ENCODE measurements around the gene TNRC6B.
"Not testable (repeated sequence)": the region's sequence is repeated elsewhere in the genome, so short reads cannot be mapped to it uniquely, and the experiment has no call there.

TNRC6B gene

GRCh38 chr22:40181323-40181722, 3.6 kb downstream of the TNRC6B start:
- no peak for DNase-seq (ENCODE audit: low read depth in 2 of 2)

GRCh38 chr22:40182231-40182835, 4.6 kb downstream of the TNRC6B start:
- DNase-seq (ENCODE audit: low read depth in 2 of 2): no peak

DNA sequence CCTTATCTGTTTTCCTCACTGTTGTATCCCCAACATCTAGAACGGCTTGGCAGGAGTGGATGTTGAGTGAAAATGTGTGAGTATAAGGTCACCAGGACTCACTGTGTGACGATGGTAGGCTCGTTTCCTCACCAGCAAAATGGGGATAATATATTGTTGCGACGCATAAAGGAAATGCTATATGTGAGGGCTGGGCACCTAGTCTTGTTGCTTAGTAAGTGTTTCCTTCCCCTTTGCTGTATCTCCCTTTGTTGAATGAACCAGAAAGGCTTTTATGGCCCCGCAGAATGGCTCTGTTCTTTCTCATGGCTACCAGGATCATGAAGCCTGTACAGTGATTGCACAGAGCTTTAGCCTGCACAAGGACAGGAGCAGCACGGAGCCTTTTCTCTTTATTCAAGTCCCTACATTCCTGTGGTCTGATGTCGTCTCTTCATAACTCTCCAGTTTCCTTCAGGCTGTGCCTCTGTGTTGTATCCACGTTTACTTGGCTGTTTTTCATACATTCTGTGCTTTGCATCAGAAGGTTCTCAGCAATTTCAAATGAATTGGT, 5.4 kb downstream of the TNRC6B start:
- DNase-seq (ENCODE audit: low read depth in 2 of 2): no peak

GRCh38 chr22:40183603-40184002, 5.9 kb downstream of the TNRC6B start:
- not testable (repeated sequence) for DNase-seq (ENCODE audit: low read depth in 2 of 2)

- DNase-seq (ENCODE audit: low read depth in 2 of 2): no peak
Measured at GRCh38 chr22:40187389-40187788, 9.7 kb downstream of the TNRC6B start.

DNA sequence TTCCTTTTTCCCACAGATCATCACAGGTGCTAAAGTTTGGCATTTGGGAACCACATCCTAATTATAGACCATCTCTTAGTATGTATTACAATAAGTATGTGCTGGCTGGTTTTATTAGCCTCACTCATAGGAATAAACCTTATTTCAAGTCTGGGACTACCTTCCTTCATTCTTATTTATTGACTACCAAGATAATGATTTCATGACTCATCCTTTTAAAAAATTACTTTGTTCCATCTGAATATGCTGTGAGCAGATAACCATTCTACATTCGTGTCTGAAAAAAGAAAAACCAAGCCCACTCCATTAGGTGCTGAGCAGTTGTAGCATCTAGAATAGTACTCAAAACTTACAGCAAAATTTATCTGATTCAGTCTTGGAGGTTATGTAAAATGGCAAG, 12.3 kb downstream of the TNRC6B start:
- DNase-seq (ENCODE audit: low read depth in 2 of 2): no peak

GRCh38 chr22:40190501-40190900, 12.8 kb downstream of the TNRC6B start:
- DNase-seq (ENCODE audit: low read depth in 2 of 2): no peak

DNA sequence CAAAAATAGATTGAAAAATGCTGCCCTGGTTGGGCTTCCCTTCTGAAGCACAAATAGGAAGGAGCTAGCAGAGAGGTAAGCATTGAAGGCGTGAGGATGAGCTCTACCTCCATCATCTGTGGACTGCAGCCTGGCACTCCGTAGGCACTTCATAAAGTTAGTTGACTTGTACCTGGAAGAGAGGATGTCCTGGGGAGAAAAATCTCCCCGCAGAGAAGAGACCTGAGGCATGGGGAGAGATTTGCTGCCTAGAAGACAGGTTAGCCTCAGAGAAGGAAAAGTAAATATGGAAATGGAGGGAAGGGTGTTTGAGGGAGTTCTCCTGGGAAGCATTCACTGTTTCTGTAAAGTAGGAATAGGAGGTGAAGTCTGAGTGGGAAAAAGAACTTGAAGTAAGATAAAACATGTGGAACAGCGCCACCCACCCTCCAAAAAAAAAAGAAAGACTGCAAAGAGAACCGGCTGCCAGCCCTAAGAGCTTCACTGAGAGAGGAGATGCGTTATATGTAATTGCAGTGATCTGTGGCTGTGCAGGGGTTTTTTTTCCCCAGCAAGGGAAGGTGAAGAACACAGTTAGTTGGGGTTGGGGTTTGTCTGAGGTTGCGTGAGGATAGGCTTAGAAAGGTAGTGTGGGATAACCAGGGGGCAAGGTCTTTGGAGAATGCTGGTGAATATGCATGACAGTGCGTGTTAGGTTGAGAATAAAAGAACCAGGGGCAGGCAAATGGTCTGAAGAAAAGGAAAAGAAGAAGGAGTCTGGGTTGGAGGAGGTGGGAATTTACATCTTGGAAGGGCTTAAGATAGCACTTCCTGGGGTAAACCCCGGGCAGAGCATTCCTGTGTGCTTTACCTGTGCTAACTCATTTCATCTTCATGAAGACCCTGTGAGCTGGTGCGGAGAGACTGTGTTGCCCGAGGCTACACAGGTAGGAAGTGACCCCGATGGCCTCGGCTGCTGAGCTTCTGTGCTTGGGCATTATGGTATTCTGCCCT, 16.0 kb downstream of the TNRC6B start:
- DNase-seq (ENCODE audit: low read depth in 2 of 2): no peak

- no peak for DNase-seq (ENCODE audit: low read depth in 2 of 2)
Measured at GRCh38 chr22:40194656-40195055, 16.9 kb downstream of the TNRC6B start.

- DNase-seq (ENCODE audit: low read depth in 2 of 2): peak in 1 of 2 donors; percentile 44
Measured at GRCh38 chr22:40196628-40197360, 19.1 kb downstream of the TNRC6B start.

DNA sequence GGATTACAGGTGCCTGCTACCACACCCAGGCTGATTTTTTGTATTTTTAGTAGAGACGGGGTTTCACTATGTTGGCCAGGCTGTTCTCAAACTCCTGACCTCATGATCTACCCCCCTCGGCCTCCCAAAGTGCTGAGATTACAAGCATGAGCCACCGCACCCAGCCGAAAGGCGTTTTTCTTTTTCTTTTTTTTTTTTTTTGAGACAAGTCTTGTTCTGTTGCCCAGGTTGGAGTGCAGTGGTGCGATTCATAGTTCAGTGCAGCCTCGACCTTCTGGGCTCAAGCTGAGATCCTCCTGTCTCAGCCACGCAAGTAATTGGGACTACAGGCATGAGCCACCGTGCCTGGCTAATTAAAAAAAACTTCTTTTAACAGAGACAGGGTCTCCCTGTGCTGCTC, 19.7 kb downstream of the TNRC6B start:
- not testable (repeated sequence) for DNase-seq (ENCODE audit: low read depth in 2 of 2)

- no peak for DNase-seq (ENCODE audit: low read depth in 2 of 2)
Measured at GRCh38 chr22:40198733-40199132, 21.0 kb downstream of the TNRC6B start.

GRCh38 chr22:40199223-40199622, 21.5 kb downstream of the TNRC6B start:
- no peak for DNase-seq (ENCODE audit: low read depth in 2 of 2)

DNA sequence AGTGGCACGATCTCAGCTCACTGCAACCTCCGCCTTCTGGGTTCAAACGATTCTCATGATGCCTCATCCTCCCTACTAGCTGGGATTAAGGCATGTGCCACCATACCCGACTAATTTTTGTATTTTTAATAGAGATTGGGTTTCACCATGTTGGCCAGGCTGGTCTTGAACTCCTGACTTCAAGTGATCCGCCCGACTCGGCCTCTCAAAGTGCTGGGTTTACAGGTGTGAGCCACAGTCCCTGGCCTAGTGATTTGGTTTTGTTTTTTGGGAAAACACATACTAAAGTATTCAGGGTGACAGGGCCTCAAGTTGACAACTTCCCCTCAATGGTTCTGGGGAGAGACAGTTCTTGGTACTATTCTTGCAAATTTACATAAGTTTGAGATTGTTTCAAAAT, 22.1 kb downstream of the TNRC6B start:
- no peak for DNase-seq (ENCODE audit: low read depth in 2 of 2)

- DNase-seq (ENCODE audit: low read depth in 2 of 2): no peak
Measured at GRCh38 chr22:40200795-40201530, 23.2 kb downstream of the TNRC6B start.

DNA sequence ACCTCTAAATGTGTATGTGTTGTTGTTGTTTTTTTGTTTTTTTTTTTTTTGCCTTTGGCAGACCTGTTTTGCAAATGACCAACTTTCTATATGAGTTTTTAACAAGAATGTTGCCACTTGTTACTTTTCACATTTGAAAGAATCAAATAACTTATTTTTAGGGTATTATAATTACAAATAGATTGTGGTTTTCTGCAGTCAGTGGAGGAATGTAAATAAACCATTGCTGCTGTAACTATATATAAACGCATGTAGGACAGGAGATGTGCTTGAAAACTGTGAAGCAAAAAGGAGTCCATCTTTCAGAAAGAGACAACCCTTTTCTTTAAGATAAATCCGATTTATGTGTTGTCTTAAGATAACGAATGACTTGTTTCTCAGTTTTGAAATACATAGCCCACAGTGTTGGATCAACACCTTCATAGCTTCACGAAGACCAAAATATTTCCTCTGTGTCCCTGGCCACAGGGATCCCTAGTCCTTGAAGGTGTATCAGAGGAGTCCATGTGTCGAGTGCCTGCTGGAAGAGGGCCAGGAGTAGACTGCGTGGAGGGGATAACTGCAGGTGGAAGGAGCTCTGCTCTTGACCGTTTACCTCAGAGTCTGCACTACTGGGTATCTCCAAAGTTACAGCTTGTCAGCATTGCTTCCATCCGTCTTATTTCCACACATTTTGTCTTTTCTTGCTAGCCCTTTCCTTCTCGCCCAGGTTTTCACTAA, 24.7 kb downstream of the TNRC6B start:
- no peak for DNase-seq (ENCODE audit: low read depth in 2 of 2)

DNA sequence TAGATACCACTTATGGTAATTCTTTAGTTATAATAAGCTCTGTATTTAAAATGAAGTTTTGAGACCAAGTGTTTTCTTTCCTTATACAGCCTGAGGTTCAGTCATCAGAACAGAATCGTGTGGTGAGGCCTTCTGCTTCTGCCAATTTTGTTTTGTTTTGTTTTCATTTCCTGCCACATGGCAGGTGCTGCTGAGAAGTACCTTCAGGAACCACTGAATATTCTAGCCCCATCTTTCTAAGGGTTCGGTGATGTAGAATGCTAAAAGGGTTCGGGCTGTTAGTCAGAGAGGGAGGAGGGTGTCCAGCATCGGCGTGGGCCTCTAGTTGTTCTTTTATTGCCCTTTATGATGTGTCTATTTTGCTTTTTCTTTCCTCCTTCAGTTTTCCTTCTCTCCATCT, 25.8 kb downstream of the TNRC6B start:
- no peak for DNase-seq (ENCODE audit: low read depth in 2 of 2)

DNA sequence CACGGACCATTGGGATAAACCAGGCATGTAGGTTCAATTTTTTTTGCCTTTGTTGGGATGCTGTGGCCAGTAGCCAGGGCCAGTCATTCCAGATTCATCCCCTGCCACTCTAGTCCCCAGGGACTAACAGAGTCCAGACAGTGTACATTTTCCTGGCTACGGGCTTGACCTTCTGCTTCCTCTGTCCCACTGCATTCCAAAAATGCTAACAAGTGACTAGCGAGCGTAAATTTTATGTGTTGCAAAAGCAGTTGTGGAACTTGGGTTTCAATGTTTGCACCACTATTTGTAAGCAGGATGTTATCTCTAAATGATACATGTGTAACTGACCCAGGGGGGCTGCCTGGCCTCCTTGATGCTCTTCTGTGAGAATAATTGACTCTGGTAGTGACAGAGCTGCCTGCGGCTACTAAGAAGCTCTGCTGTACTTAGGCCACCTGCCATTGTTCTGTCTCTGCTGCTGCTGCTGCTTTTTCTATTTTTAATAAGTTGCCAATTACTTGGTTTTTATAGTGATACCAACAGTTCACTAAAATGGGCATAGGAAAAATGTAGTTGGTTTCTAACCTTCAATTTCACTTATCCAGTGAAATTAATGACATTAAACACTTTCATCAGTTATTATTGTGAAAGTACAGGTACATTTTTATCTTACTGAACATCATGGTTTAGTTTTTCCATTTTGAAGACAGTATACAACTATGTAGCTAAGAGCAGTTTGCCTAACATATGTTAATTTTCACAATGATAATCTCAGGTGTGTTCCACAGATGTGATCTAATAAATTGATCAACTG, 26.8 kb downstream of the TNRC6B start:
- DNase-seq (ENCODE audit: low read depth in 2 of 2): no peak

GRCh38 chr22:40206561-40206960, 28.8 kb downstream of the TNRC6B start:
- DNase-seq (ENCODE audit: low read depth in 2 of 2): no peak

DNA sequence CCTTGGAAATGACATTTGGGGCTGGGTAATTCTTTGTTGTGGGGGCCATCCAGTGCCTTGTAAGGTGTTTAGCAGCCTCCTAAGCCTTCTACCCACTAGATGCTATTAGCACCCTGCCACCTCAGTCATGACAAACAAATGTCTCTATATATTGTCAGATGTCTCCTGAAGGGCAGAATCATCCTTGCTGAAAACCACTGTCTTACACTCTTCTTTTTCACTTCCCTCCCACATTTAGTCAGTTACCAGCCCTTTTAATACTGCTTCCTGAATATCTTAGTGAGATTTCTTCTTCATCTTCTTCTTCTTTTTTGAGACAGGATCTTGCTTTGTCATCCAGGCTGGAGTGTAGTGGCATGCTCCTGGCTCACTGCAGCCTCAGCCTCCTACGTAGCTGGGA, 33.1 kb downstream of the TNRC6B start:
- no peak for DNase-seq (ENCODE audit: low read depth in 2 of 2)
